GM18867 (cell line): Measurements from ENCODE around the gene SP7.
"Not testable (repeated sequence)": the region's sequence is repeated elsewhere in the genome, so short reads cannot be mapped to it uniquely, and the experiment has no call there.

Experiments used
- ATAC-seq: cut with Tn5 transposase; IDR thresholded peaks from one replicate; pipeline ENCODE4 v1.9.1; 2021; ENCODE audit warnings: mild to moderate bottlenecking, moderate library complexity; ENCODE audit not compliant: unreplicated experiment

SP7 gene

DNA sequence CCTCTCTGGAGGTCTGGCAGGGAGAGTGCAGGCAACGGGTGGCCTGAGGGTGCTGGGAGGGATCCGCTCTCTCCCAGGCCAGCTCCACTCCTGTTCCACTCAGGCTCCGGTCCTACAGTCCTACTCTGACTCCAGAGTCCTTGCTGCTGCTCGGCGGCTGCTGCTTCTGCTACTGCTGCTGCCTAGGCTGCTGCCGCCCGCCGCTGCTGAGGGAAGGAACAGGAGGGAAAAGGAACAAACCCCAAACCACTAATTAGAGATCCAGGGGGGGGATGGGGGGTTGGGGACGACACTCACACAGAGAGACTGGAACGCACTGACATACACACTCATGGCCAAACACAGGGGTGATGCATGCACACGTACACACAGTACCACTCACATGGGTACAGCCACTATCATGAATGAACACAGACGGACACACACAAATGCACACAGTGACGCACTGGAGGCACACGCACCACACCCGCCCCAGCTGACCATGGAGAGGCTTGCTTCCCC, at the start of gene SP7:
Gene SP7, minus strand, starts transcription at position 174 of the 501 bp plus-strand sequence. CDS start 708 bp downstream, outside the sequence.
- ATAC-seq = no peak

DNA sequence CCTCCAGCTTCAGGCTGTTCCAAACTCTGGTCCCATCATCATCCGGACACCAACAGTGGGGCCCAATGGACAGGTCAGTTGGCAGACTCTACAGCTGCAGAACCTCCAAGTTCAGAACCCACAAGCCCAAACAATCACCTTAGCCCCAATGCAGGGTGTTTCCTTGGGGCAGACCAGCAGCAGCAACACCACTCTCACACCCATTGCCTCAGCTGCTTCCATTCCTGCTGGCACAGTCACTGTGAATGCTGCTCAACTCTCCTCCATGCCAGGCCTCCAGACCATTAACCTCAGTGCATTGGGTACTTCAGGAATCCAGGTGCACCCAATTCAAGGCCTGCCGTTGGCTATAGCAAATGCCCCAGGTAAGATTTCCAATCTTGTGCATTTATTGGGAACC, 47.1 kb upstream of the SP7 start:
- ATAC-seq = no peak

GRCh38 chr12:53381731-53382630, 45.8 kb upstream of the SP7 start:
- ATAC-seq = no peak

- ATAC-seq = no peak
These were observed 44.9 kb upstream of the SP7 start for GRCh38 chr12:53380794-53381730.

DNA sequence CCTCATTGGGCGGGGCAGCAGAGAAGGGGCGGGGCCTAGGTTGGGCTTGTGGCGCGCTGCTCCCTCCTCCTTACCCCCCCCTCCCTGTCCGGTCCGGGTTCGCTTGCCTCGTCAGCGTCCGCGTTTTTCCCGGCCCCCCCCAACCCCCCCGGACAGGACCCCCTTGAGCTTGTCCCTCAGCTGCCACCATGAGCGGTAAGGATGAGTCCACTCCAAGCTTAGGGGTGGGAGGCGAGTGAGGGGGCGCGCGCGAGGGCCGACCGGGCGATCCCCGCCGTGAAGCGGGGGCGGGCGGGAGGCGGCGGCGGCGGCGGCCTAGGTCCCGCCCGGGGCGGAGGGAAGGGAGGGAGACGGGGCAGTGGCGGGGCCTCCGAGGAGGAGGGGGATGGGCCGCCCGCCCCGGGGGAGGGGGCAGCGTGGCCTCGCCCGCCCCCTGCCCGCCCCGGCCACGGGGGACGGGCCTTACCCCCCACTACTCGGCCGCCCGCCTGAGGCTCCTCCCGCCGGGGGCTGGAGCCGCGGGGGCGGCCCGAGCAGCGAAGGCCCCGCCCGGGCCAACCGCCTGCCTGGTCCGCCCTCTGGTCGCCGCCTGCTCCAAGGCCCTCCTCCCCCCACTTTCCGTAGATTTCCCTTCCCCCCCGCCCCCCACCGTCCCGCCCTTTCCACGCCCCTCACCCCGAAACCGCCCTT, 44.1 kb upstream of the SP7 start, which contains the start of gene SP1:
Gene SP1, plus strand, starts transcription at position 73 of the 690 bp plus-strand sequence. Its CDS starts 116 bp downstream, at position 189.
- ATAC-seq = peak; percentile 51

GRCh38 chr12:53379389-53380103, 43.4 kb upstream of the SP7 start:
- peak; percentile 62 for ATAC-seq

DNA sequence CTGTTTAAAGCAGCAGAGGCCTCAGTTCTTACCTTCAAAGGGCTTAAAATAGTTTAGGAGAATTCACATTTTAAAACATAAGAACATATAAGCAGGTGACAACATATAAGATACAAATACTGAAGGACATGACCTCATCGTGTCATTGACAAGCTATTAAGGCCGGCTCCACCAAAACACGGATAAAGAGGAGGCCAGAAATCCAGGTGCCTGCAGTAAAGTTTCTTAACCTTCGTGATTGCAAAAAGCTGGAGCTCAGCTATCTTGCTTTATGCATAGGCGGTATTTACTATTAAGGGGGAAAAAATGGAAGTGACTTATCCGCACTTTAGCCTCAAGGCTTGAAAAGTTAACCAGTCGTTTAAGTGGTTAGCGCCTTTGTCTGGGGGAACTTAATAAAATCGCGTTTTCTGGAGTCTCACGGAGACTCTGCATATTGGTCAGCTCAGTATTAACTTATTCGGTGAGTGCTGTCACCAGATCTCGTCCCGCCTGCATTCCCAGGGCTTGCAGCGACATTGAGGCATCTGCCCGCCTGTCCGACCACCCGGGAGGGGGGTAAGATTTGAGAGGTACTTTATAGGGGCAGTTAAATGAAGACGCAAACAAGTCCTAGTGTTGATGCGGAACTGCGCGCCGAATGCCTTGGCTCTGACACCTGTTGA, 42.7 kb upstream of the SP7 start:
- no peak for ATAC-seq

GRCh38 chr12:53378222-53378621, 42.1 kb upstream of the SP7 start:
- ATAC-seq = no peak

DNA sequence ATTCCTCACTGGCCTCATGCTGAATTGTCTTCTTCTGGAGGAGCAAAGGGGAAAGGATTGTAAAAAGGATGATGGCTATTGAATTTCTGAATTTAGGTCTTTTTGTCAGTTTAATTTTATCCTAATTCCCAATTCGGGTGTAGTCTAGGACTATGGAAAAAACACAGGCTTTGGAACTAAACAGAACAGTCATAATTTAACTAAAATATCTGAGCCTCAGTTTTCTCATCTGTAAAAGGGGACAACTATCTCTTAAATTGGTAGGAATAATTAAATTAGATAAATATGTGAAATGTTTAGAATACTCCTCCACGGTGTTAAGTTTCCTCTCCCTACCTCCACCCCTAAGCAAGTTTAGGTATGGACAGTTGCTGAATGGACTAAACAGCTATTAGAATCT, 40.6 kb upstream of the SP7 start:
- ATAC-seq = no peak

- ATAC-seq = not testable (repeated sequence)
These were observed 38.1 kb upstream of the SP7 start for GRCh38 chr12:53374277-53374676.

DNA sequence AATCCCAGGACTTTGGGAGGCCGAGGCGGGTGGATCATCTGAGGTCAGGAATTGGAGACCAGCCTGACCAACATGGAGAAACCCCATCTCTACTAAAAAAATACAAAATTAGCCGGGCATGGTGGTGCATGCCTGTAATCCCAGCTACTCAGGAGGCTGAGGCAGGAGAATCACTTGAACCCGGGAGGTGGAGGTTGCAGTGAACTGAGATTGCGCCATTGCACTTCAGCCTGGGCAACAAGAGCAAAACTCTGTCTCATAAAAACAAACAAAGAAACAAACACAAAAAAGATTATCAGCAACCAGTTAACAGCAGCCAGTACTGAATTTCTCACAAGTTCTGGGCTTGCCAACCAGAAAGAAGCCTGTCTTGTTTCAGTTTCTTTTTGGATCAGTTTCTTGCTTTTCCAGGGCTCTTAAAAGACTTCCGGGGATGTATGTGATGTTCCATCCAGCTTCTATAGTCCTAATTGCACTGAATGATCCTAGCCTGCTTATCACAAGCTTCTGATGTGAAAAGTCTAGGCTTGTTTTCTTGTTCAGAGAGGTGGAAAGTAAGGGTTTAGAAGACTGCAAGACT, 37.5 kb upstream of the SP7 start:
- not testable (repeated sequence) for ATAC-seq

GRCh38 chr12:53365245-53365904, 29.2 kb upstream of the SP7 start:
- ATAC-seq = no peak

- ATAC-seq = not testable (repeated sequence)
These were observed 25.5 kb upstream of the SP7 start for GRCh38 chr12:53361638-53362037.

DNA sequence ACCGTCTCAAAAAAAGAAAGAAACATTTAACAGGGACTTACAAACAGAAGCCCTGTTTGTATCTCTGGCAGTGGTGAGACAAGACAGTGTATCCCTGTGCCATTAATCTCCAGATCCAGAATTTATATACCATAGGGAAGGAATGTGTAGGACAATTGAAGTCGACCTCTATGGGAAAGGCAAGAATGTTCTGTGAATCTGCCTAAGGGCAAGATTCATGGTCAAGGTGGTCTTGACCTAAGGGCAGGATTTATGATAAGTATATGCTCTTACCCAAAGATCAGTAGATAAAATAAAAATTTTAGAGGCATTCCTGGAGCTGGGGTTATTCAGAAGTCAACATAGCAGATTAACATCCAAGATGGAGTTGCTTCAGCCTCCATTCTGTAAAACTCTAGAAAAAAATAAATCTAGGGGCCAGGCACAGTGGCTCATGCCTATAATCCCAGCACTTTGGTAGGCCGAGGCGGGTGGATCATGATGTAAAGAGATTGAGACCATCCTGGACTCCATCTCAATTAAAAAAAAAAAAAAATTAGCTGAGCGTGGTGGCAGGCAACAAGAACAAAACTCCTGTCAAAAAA, 22.8 kb upstream of the SP7 start:
- ATAC-seq = no peak

DNA sequence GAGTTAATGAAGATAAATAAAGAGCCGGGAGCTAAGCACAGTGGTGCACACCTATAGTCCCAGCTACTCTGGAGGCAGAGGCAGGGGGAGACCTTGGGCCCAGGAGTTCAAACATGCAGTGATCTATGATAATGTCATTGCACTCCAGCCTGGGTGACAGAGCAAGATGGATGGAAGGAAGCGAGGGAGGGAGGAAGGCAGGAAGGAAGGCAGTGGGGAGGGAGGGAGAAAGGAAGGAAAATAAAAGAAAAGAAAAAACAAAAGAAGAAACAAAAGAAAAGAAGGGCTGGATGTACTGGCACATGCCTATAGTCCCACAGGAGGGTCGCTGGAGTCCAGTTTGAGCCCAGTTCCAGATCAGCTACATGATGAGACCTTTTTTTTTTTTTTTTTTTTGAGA, 19.0 kb upstream of the SP7 start:
- no peak for ATAC-seq

- ATAC-seq = no peak
These were observed 17.1 kb upstream of the SP7 start for GRCh38 chr12:53353257-53353655.

DNA sequence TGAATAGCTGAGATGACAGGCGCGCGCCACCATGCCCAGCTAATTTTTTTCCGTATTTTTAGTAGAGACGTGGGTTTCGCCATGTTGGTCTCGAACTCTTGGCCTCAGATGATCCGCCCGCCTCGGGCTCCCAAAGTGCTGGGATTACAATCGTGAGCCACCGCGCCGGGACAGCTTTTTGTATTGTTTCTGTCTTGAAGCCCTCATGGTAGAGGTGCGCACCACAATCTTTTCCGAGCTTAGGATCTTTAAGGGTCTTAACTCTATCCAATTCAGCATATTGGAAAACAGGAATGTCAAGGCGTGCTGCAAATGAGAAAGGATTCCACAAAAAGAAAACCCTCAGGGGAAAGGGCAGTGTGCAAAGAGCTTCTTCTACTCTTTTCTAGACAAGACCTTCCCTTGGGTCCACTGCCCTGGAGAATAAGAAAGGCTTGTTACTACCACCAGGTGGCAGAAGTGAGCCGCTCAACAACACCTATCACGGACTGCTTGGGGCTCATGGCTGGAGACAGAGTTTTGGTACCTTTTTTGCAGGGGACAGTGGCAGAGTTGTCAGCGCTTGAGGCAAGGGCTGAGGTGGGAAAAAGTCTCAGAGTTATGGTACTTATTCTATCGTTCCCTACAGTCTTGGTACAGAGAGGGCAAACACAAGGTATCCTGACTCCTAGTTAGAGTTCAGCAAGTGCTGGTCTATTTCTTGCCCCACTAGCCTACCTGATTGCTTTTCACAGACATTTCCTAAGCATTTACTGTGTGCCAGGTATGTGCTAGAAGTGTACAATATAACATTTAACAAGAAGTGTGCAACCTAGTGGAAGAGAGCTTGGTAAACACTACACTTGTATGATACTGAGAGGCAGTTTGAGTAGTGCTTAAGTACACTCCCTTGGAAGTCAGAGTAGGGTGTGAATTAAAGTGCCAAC, 16.4 kb upstream of the SP7 start:
- ATAC-seq = peak; percentile 76
